Trophoblast cell (in vitro differentiated cells and primary cell): ENCODE measurements around the gene NUP205.
"Not testable (repeated sequence)": the region's sequence is repeated elsewhere in the genome, so short reads cannot be mapped to it uniquely, and the experiment has no call there.

ENCODE experiments used
- DNase-seq, 2 donors: peaks; one replicate each; pipeline ENCODE4 v3.0.0-alpha.2; 2016
- H2AFZ ChIP-seq: 2 replicates; pipeline ENCODE4 v1.6.1; 2013; ENCODE audit warnings: low read length, moderate library complexity, mild to moderate bottlenecking; ENCODE audit not compliant: insufficient read depth, poor library complexity
- H2AK5ac ChIP-seq: 2 replicates; pipeline ENCODE4 v1.6.1; 2013; ENCODE audit warnings: mild to moderate bottlenecking, low read length
- H2BK120ac ChIP-seq: 2 replicates; pipeline ENCODE4 v1.6.1; 2013; ENCODE audit warnings: low read length, mild to moderate bottlenecking, moderate library complexity; ENCODE audit not compliant: insufficient read depth, poor library complexity
- H2BK12ac ChIP-seq: 2 replicates; pipeline ENCODE4 v1.6.1; 2013; ENCODE audit warnings: mild to moderate bottlenecking, low read length, moderate library complexity
- H2BK5ac ChIP-seq: 2 replicates; pipeline ENCODE4 v1.6.1; 2013; ENCODE audit warnings: low read length, low read depth, moderate library complexity, mild to moderate bottlenecking; ENCODE audit not compliant: poor library complexity
- H3K14ac ChIP-seq: 2 replicates; pipeline ENCODE4 v1.6.1; 2013; ENCODE audit warnings: mild to moderate bottlenecking, low read length
- H3K18ac ChIP-seq: 2 replicates; pipeline ENCODE4 v1.6.1; 2013; ENCODE audit warnings: mild to moderate bottlenecking, low read length
- H3K23ac ChIP-seq: 2 replicates; pipeline ENCODE4 v1.6.1; 2013; ENCODE audit warnings: low read length
- H3K27ac ChIP-seq: 2 replicates; pipeline ENCODE4 v1.5.1; 2013; ENCODE audit warnings: low read depth, mild to moderate bottlenecking, inconsistent platforms, low read length, moderate library complexity
- H3K27me3 ChIP-seq: 2 replicates; pipeline ENCODE4 v1.6.1; 2013; ENCODE audit warnings: inconsistent platforms, mild to moderate bottlenecking, low read length, moderate library complexity; ENCODE audit not compliant: insufficient read depth
- H3K36me3 ChIP-seq, 2 experiments: 1 replicate in 1 of 2; 2 replicates in 1 of 2; pipeline ENCODE4 v1.6.1; 2013; ENCODE audit warnings: low read length in 2 of 2, mild to moderate bottlenecking in 2 of 2, moderate library complexity in 1 of 2; ENCODE audit not compliant: insufficient read depth in 2 of 2, control insufficient read depth in 1 of 2
- H3K4ac ChIP-seq: 2 replicates; pipeline ENCODE4 v1.6.1; 2013; ENCODE audit warnings: low read depth, mild to moderate bottlenecking, low read length, moderate library complexity
- H3K4me1 ChIP-seq, 2 experiments: 1 replicate in 1 of 2; 2 replicates in 1 of 2; pipeline ENCODE4 v1.6.1; 2013; ENCODE audit warnings: low read length in 2 of 2, mild to moderate bottlenecking in 2 of 2, moderate library complexity in 1 of 2; ENCODE audit not compliant: insufficient read depth in 2 of 2, control insufficient read depth in 1 of 2
- H3K4me2 ChIP-seq: 2 replicates; pipeline ENCODE4 v1.6.1; 2013; ENCODE audit warnings: inconsistent platforms, mild to moderate bottlenecking, low read length, moderate library complexity
- H3K4me3 ChIP-seq: 2 replicates; pipeline ENCODE4 v1.5.1; 2013; ENCODE audit warnings: mild to moderate bottlenecking, low read depth, low read length, inconsistent platforms
- H3K79me1 ChIP-seq: one replicate; pipeline ENCODE4 v1.6.1; 2013; ENCODE audit warnings: low read length
- H3K79me2 ChIP-seq: 2 replicates; pipeline ENCODE4 v1.6.1; 2013; ENCODE audit warnings: low read length, mild to moderate bottlenecking; ENCODE audit not compliant: control insufficient read depth, insufficient read depth, poor library complexity
- H3K9ac ChIP-seq: 2 replicates; pipeline ENCODE4 v1.6.1; 2013; ENCODE audit warnings: mild to moderate bottlenecking, low read length
- H3K9me3 ChIP-seq: 2 replicates; pipeline ENCODE4 v1.6.1; 2013; ENCODE audit warnings: low read depth, mild to moderate bottlenecking, control low read depth, inconsistent platforms, low read length; ENCODE audit not compliant: insufficient read depth
- H4K12ac ChIP-seq: 2 replicates; pipeline ENCODE4 v1.6.1; 2013; ENCODE audit warnings: low read depth, mild to moderate bottlenecking, low read length, moderate library complexity
- H4K8ac ChIP-seq: 2 replicates; pipeline ENCODE4 v1.6.1; 2013; ENCODE audit warnings: low read depth, mild to moderate bottlenecking, low read length, moderate library complexity
- H4K91ac ChIP-seq: one replicate; pipeline ENCODE4 v1.6.1; 2013; ENCODE audit warnings: low read depth, mild to moderate bottlenecking, low read length, moderate library complexity
- WGBS: extraction: QIAGEN DNeasy Blood & Tissue Kit; methylation state at CpG from one replicate; pipeline ENCODE4 v1.1.7; 2013; ENCODE audit warnings: missing lambda C conversion rate; ENCODE audit not compliant: insufficient read length, insufficient coverage; ENCODE audit errors: extremely low coverage; 5-methylcytosine and 5-hydroxymethylcytosine counted together

Gene NUP205

DNA sequence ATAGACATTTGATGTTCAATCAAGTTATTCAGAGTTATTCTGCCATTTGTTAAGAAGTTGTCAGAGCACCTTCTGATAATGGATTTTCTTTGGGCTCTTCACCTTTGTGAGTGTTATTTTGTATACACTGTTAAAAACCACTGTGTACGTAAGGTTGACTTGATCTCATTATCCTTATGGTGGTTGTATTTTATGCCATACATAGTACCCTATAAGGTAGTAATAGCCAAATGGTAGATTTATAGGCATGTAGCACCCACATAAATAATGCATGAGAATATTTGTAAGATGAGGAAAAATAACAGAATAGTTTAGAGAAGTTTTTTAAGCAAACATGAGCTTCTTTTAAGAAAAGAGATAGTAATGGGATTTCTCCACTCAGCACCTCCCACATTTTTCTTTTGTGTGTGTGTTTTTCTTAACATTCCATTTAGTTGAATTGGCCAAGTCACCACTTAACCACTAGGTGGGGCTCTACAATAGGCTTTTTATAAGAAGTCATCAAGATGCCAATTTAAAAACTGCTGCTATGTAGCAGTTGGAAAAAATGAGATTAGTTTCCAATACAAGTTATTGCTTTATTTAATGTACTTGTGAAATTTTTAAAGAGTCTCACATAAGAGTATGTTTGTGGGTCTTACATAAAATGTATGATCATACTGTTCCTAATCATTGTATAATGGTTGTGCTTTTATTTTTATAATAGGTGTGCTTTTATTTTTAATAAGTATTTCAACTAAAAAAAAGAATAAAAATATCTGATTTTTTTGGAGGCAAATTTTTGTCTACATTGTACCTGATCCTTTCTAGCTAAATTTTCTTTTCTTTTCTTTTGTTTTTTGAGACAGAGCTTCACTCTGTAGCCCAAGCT lies 63.5 kb downstream of the NUP205 start:
- no peak overlapping the region for H3K14ac ChIP-seq
- no peak overlapping the region for H2BK5ac ChIP-seq
- H3K27me3 ChIP-seq: no peaks in the 10 kb centered on the region
- H3K4me3 ChIP-seq: no peak overlapping the region
- no peak overlapping the region for H2BK12ac ChIP-seq
- H3K79me2 ChIP-seq: no peaks in the 10 kb centered on the region
- H3K4me1 ChIP-seq: no peaks in the 10 kb centered on the region
- H3K9me3 ChIP-seq: no peaks in the 10 kb centered on the region
- H3K9ac ChIP-seq: no peak overlapping the region
- H3K18ac ChIP-seq: no peak overlapping the region
- no peak overlapping the region for H2AFZ ChIP-seq
- H3K23ac ChIP-seq: no peak overlapping the region
- H3K79me1 ChIP-seq: no peaks in the 10 kb centered on the region
- H3K4me2 ChIP-seq: no peak overlapping the region
- H3K36me3 ChIP-seq: peaks cover 21 to 38% of the 10 kb centered on the region in 2 experiments
- no peak overlapping the region for H3K4ac ChIP-seq
- no peak overlapping the region for H2AK5ac ChIP-seq
- no peak overlapping the region for H4K8ac ChIP-seq
- H4K91ac ChIP-seq: no peak overlapping the region
- DNase-seq: peak; percentile 60 to 89
- H4K12ac ChIP-seq: no peak overlapping the region
- H3K27ac ChIP-seq: no peak overlapping the region
- no peak overlapping the region for H2BK120ac ChIP-seq
- WGBS: no CpG with 5 or more reads among the region's 1 CpG

DNA sequence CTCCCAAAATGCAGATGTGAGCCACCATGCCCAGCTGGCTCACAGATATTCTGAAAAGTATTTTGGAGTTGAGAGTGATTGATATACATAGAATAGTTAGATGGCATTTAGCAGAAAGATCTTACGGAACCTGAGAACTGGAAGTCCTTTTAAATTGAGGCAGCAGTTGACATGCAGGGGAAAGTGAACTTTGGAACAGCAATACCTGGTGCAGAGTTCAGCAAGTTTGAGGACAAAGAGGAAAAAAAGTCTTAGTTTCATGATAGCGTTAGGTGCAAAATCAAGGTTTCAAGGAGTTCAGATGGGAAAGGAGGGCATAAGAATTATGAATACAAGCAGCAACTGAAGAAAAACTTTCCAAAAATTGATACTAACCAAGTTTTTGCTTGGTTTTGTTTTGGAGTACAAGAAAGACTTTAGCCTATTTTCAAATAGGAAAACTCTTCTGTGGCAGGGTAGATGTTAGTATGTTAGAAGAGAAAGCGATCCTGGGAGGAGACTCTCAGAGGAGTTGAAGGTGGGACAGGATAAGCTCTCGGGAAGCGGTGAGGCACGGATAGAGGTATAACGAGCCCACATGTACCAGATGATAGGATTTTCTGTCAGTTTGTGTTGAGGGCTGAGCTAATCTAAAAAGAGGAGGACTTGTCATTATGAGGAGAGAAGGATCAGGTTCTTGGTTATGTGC lies 76.6 kb downstream of the NUP205 start:
- no peak overlapping the region for H3K27ac ChIP-seq
- no peak overlapping the region for H2AFZ ChIP-seq
- no peak overlapping the region for H4K8ac ChIP-seq
- no peak overlapping the region for H4K12ac ChIP-seq
- H3K4me1 ChIP-seq: no peaks in the 10 kb centered on the region
- H3K9ac ChIP-seq: no peak overlapping the region
- DNase-seq: no peak
- H3K79me2 ChIP-seq: no peaks in the 10 kb centered on the region
- peaks cover 18 to 31% of the 10 kb centered on the region in 2 experiments for H3K36me3 ChIP-seq
- no peak overlapping the region for H3K23ac ChIP-seq
- H2AK5ac ChIP-seq: no peak overlapping the region
- H3K4me3 ChIP-seq: no peak overlapping the region
- no peak overlapping the region for H3K14ac ChIP-seq
- no peaks in the 10 kb centered on the region for H3K9me3 ChIP-seq
- H4K91ac ChIP-seq: no peak overlapping the region
- no peak overlapping the region for H3K4ac ChIP-seq
- H2BK12ac ChIP-seq: no peak overlapping the region
- no CpG with 5 or more reads among the region's 7 CpGs for WGBS
- H2BK5ac ChIP-seq: no peak overlapping the region
- H3K27me3 ChIP-seq: no peaks in the 10 kb centered on the region
- H2BK120ac ChIP-seq: no peak overlapping the region
- no peaks in the 10 kb centered on the region for H3K79me1 ChIP-seq
- H3K18ac ChIP-seq: no peak overlapping the region
- no peak overlapping the region for H3K4me2 ChIP-seq

DNA sequence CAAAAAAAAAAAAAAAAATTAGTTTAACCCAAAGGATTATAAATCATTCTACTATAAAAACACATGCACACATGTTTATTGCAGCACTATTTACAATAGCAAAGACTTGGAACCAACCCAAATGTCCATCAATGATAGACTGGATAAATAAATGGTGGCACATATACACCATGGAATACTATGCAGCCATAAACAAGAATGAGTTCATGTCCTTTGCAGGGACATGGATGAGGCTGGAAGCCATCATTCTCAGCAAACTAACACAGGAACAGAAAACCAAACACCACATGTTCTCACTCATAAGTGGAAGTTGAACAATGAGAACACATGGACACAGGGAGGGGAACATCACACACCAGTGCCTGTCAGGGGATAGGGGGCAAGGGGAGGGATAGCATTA lies 82.0 kb downstream of the NUP205 start:
- not testable (repeated sequence) for H3K4me1 ChIP-seq, H3K4me2 ChIP-seq, H3K4ac ChIP-seq, H4K12ac ChIP-seq, H2AK5ac ChIP-seq, H4K8ac ChIP-seq, H3K4me3 ChIP-seq, H3K14ac ChIP-seq, H3K79me1 ChIP-seq, H3K9ac ChIP-seq, H2BK12ac ChIP-seq, H2BK120ac ChIP-seq, H3K79me2 ChIP-seq, H2AFZ ChIP-seq, H2BK5ac ChIP-seq, H3K27ac ChIP-seq, DNase-seq, H3K23ac ChIP-seq, H3K27me3 ChIP-seq, H3K9me3 ChIP-seq, H4K91ac ChIP-seq, H3K18ac ChIP-seq
- peaks cover 22 to 36% of the 10 kb centered on the region in 2 experiments for H3K36me3 ChIP-seq

DNA sequence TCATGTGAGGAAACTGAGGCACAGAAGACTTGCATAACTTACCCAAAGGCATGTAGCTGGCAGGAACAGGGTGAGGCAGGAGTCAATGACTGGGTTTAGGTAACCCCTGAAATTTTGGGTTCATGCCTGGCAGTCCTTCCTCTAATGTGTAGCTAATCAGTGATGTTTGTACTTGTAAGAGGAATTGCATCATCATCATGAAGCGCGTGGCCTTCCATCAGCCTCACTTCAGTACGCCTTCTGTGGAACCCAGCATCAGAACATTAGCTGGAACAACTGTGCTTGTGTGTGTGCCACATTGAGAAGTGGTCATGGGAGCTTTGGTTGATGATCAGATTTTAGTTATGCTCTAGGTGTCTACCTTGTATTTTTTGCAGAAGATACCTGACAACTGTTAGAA lies 86.4 kb downstream of the NUP205 start:
- Histone ChIP-seq H4K12ac (no peak overlapping the region), H3K4me2 (no peak overlapping the region), H3K36me3 (peaks cover 21 to 37% of the 10 kb centered on the region in 2 experiments), H3K18ac (no peak overlapping the region), H3K27me3 (no peaks in the 10 kb centered on the region), H2BK12ac (no peak overlapping the region), H2AFZ (no peak overlapping the region), H3K79me1 (no peaks in the 10 kb centered on the region), H2BK120ac (no peak overlapping the region), H3K27ac (no peak overlapping the region), H3K9me3 (no peaks in the 10 kb centered on the region), H2BK5ac (no peak overlapping the region), H3K23ac (no peak overlapping the region), H4K91ac (no peak overlapping the region), H3K4ac (no peak overlapping the region), H3K9ac (no peak overlapping the region), H3K79me2 (no peaks in the 10 kb centered on the region), H4K8ac (no peak overlapping the region), H3K4me1 (no peaks in the 10 kb centered on the region), H2AK5ac (no peak overlapping the region), H3K14ac (no peak overlapping the region), H3K4me3 (no peak overlapping the region)
- DNase-seq: no peak
- WGBS: no CpG with 5 or more reads among the region's 3 CpGs
